Neural crest cell (in vitro differentiated cells): ENCODE measurements around the gene RNF220. TPM values are rescaled to one million over a fixed set of nuclear protein-coding genes. Genes with fewer than 3 reads are reported as not detected.

Source experiments
- DNase-seq: peaks from one replicate; pipeline ENCODE4 v3.0.0; 2021; ENCODE audit warnings: low read depth, mixed read lengths, low spot score
- H3K27ac Mint-ChIP-seq: one replicate; pipeline ENCODE4 v1.8.0; 2021; ENCODE audit warnings: mild to moderate bottlenecking, mixed read lengths; ENCODE audit not compliant: unreplicated experiment
- H3K27me3 Mint-ChIP-seq: 2 replicates; pipeline ENCODE4 v1.8.0; 2021; ENCODE audit warnings: low read depth, mild to moderate bottlenecking, mixed read lengths
- H3K36me3 Mint-ChIP-seq: 2 replicates; pipeline ENCODE4 v1.8.0; 2021; ENCODE audit warnings: low read depth, mild to moderate bottlenecking, mixed read lengths
- H3K4me1 Mint-ChIP-seq: 2 replicates; pipeline ENCODE4 v1.8.0; 2021; ENCODE audit warnings: mixed read lengths
- H3K4me3 Mint-ChIP-seq: one replicate; pipeline ENCODE4 v1.8.0; 2021; ENCODE audit warnings: mild to moderate bottlenecking, mixed read lengths
- H3K9me3 Mint-ChIP-seq: 2 replicates; pipeline ENCODE4 v1.8.0; 2021; ENCODE audit warnings: mixed read lengths
- CTCF ChIP-seq: fragments of 200-600 bp; sonication (generic); conservative IDR thresholded peaks from 2 replicates; pipeline ENCODE4 v1.5.0; 2021; ENCODE audit warnings: antibody characterized with exemption, mild to moderate bottlenecking
- total RNA-seq: library from RNA; stranded (reverse); gene quantifications from 2 replicates; pipeline ENCODE4 v1.2.1, GENCODE V29; 2021

The RNF220 gene
- total RNA-seq, 1 donor from 2014 or later = 96.7 TPM

DNA sequence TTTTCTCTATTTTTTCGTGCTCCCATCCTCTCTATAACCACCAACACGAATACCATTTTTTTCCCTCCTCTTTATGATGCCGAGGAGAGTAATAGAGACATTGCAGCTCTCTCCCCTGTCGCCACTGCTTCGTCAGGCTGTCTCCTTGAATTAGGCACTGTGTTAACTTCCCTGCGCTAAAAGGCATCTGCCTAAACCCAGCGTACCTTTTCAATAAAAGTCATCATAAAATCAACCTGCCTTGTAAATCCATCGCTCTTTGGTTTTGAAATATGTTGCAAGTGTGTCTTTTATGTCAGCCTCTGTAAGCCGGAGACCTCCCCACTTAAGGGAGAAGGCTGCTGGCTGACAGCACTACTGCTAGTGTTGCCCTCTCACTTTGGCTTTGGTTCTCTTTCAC, 8.7 kb downstream of the RNF220 start:
- Mint-ChIP-seq H3K4me1 (peaks cover 20% of the 10 kb centered on the region), H3K27ac (no peak overlapping the region), H3K36me3 (peaks cover 3% of the 10 kb centered on the region), H3K4me3 (no peak overlapping the region), H3K9me3 (no peaks in the 10 kb centered on the region), H3K27me3 (peaks cover 28% of the 10 kb centered on the region)
- no peak for DNase-seq
- no peak for TF ChIP-seq CTCF

GRCh38 chr1:44415013-44415412, 10.0 kb downstream of the RNF220 start:
- no peak overlapping the region for H3K27ac Mint-ChIP-seq
- TF ChIP-seq CTCF = no peak
- DNase-seq = no peak
- H3K9me3 Mint-ChIP-seq = no peaks in the 10 kb centered on the region
- peaks cover 39% of the 10 kb centered on the region for H3K27me3 Mint-ChIP-seq
- H3K36me3 Mint-ChIP-seq = peaks cover 3% of the 10 kb centered on the region
- peaks cover 15% of the 10 kb centered on the region for H3K4me1 Mint-ChIP-seq
- no peak overlapping the region for H3K4me3 Mint-ChIP-seq

GRCh38 chr1:44416408-44416807, 11.4 kb downstream of the RNF220 start:
- H3K4me3 Mint-ChIP-seq = peak overlapping the region; percentile 18
- peaks cover 3% of the 10 kb centered on the region for H3K36me3 Mint-ChIP-seq
- DNase-seq = no peak
- TF ChIP-seq CTCF = no peak
- H3K9me3 Mint-ChIP-seq = no peaks in the 10 kb centered on the region
- H3K27ac Mint-ChIP-seq = no peak overlapping the region
- peaks cover 52% of the 10 kb centered on the region for H3K27me3 Mint-ChIP-seq
- H3K4me1 Mint-ChIP-seq = peaks cover 29% of the 10 kb centered on the region

GRCh38 chr1:44417351-44418021, 12.4 kb downstream of the RNF220 start:
- peak; percentile 72 for DNase-seq
- TF ChIP-seq CTCF = no peak
- Mint-ChIP-seq H3K27me3 (peaks cover 61% of the 10 kb centered on the region), H3K9me3 (no peaks in the 10 kb centered on the region), H3K4me3 (peak overlapping the region; percentile 78), H3K27ac (peak overlapping the region; percentile 9), H3K4me1 (peaks cover 40% of the 10 kb centered on the region), H3K36me3 (no peaks in the 10 kb centered on the region)

DNA sequence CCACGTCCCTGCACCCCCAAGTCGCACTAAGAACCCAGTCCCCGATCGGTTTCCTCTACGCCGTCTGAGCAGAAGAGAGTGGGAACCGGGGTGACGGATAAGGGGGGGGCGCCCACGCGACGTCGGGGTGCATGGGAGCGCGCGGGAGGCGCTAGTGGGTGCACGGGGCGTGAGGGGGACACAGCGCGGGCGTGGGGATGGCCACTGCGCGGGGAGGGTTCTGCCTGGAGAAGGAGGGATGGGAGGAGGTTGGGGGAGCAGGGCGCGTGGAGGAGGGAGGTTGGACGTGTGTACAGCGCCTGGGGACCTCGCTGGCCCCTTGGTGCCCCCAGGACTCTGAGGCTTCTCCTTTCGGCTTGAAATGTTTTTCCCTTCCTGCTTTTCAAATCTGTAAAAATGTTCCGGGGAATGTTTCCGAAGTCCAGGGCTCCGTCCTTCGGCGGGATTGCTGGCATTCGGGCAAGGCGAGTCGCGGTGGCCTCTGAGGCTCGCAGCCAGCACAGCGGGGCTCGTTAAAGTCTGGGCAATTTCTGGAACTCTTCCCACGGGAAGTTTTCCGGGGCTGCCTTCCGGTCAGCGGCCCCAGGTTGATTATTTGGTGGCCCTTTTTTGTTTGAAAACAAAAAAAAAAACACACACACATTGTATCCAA, 13.1 kb downstream of the RNF220 start:
- Mint-ChIP-seq H3K36me3 (no peaks in the 10 kb centered on the region), H3K27ac (peak overlapping the region; percentile 64), H3K4me3 (peak overlapping the region; percentile 84), H3K9me3 (no peaks in the 10 kb centered on the region), H3K27me3 (peaks cover 67% of the 10 kb centered on the region), H3K4me1 (peaks cover 46% of the 10 kb centered on the region)
- TF ChIP-seq CTCF = no peak
- peak; percentile 28 for DNase-seq
